Ascending aorta (tissue), 2 donors: Measurements from ENCODE around the gene POLR3A. TPM values are rescaled to one million over a fixed set of nuclear protein-coding genes. Genes with fewer than 3 reads are reported as not detected.

ENCODE experiments used
- DNase-seq, 2 donors: peaks; one replicate each; pipeline ENCODE4 v3.0.0-alpha.2; 2019; ENCODE audit warnings: low spot score in 2 of 2
- H3K27ac ChIP-seq, 2 donors: fragments of 200-600 bp; sonication (generic); one replicate each; pipeline ENCODE4 v1.5.1; 2016 to 2017; ENCODE audit warnings: mild to moderate bottlenecking in 1 of 2
- H3K27me3 ChIP-seq: fragments of 200-600 bp; sonication (generic); one replicate; pipeline ENCODE4 v1.5.1; 2017
- H3K36me3 ChIP-seq, 2 donors: fragments of 200-600 bp; sonication (generic); one replicate each; pipeline ENCODE4 v1.5.1; 2016
- H3K4me1 ChIP-seq, 2 donors: fragments of 200-600 bp; sonication (generic); one replicate each; pipeline ENCODE4 v1.5.1; 2016 to 2017; ENCODE audit warnings: mild to moderate bottlenecking in 1 of 2
- H3K4me3 ChIP-seq, 2 donors: fragments of 200-600 bp; sonication (generic); one replicate each; pipeline ENCODE4 v1.5.1; 2016 to 2017; ENCODE audit warnings: mild to moderate bottlenecking in 1 of 2
- H3K9me3 ChIP-seq, 2 donors: fragments of 200-600 bp; sonication (generic); one replicate each; pipeline ENCODE4 v1.5.1; 2016
- intact Hi-C: fragments of 100-400 bp; cut with DNase I; formaldehyde crosslinking; loops from one replicate; pipeline ENCODE4 v1.15.1; 2023
- total RNA-seq: library from RNA; depleted of rRNA; stranded (reverse); fragments of >200 nt; gene quantifications from one replicate; pipeline ENCODE4 v1.1.0, GENCODE V29; 2016
- TF ChIP-seq, protein P1 (sequence below), 3 experiments: fragments of 200-600 bp in 2 of 3; fragments of 450-650 bp in 1 of 3; sonication (generic) in 2 of 3; IDR thresholded peaks; one replicate each; pipeline ENCODE4 v1.5.1; 2016 to 2019; ENCODE audit warnings: antibody characterized with exemption in 3 of 3, mild to moderate bottlenecking in 1 of 3, moderate library complexity in 1 of 3

POLR3A gene
- total RNA-seq, 1 donor from 2014 or later: 18.6 TPM

DNA sequence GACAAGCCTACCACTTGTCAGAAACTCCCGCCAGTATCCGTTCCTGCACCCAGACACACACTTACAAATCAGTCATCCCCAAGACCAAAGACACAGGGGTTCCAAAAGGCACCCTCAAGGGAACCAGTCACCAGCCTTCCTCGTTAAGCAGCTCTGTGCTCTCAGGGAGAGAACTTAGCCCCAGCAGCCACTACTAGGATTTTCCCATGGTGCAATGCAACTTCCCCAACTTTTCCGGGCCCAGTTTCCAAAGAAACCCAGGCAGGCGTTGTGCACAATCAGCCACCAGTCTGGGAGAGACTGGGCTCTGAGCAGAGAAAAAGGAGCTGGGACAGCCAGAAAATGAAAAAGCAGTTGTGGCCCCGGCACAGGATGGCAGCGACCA lies 103.9 kb downstream of the POLR3A start:
- intact Hi-C loops: loop anchor here (5.0 kb wide), 1 partner anchor 102 kb away; the partner anchor contains the start of gene POLR3A
- no peaks in the 10 kb centered on the region for H3K9me3 ChIP-seq
- TF ChIP-seq, protein P1, sequence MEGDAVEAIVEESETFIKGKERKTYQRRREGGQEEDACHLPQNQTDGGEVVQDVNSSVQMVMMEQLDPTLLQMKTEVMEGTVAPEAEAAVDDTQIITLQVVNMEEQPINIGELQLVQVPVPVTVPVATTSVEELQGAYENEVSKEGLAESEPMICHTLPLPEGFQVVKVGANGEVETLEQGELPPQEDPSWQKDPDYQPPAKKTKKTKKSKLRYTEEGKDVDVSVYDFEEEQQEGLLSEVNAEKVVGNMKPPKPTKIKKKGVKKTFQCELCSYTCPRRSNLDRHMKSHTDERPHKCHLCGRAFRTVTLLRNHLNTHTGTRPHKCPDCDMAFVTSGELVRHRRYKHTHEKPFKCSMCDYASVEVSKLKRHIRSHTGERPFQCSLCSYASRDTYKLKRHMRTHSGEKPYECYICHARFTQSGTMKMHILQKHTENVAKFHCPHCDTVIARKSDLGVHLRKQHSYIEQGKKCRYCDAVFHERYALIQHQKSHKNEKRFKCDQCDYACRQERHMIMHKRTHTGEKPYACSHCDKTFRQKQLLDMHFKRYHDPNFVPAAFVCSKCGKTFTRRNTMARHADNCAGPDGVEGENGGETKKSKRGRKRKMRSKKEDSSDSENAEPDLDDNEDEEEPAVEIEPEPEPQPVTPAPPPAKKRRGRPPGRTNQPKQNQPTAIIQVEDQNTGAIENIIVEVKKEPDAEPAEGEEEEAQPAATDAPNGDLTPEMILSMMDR (IDR thresholded peaks at IDR 0.05): no peak
- H3K36me3 ChIP-seq: no peaks in the 10 kb centered on the region
- peak overlapping the region; percentile 78 for H3K27ac ChIP-seq
- peak overlapping the region; percentile 86 to 93 for H3K4me3 ChIP-seq
- H3K27me3 ChIP-seq: no peaks in the 10 kb centered on the region
- peaks cover 4 to 24% of the 10 kb centered on the region in 2 donors for H3K4me1 ChIP-seq
- peak in 1 of 2 donors; percentile 68 for DNase-seq

DNA sequence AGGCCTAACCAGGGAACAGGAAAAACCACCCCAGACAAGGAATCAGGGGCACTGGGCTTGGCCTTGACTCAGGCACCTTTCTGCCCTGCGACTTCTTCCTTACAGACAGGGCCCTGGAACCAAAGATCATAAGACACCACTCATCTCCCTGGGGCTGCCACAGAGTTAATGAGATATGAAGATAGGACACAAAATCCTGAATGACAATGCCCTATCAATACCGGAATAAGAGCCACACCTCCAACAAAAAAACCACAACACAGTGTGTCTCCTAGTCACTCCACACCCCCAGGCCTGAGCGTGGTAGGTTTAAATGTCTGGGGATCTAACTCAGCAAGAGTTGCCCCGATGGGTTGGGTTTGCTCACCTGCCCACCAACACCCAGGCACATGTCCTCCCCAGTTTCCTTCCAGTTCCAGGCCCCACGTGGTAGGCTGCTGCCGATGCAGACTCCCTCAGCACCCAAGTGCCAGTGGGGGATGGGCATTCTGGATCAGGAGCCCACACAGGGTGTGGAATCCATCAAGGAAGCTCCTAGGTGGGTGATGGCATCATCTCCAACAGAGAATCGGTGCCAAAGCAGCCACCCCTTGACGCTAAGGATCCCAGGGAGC lies 106.6 kb downstream of the POLR3A start:
- intact Hi-C loops: no loop called here
- no peak for DNase-seq
- H3K36me3 ChIP-seq: no peaks in the 10 kb centered on the region
- H3K4me3 ChIP-seq: peak overlapping the region in 1 of 2 donors; percentile 23
- peaks cover 4 to 29% of the 10 kb centered on the region in 2 donors for H3K4me1 ChIP-seq
- H3K27ac ChIP-seq: no peak overlapping the region
- no peaks in the 10 kb centered on the region for H3K27me3 ChIP-seq
- TF ChIP-seq, protein P1 (IDR thresholded peaks at IDR 0.05): no peak
- H3K9me3 ChIP-seq: no peaks in the 10 kb centered on the region

DNA sequence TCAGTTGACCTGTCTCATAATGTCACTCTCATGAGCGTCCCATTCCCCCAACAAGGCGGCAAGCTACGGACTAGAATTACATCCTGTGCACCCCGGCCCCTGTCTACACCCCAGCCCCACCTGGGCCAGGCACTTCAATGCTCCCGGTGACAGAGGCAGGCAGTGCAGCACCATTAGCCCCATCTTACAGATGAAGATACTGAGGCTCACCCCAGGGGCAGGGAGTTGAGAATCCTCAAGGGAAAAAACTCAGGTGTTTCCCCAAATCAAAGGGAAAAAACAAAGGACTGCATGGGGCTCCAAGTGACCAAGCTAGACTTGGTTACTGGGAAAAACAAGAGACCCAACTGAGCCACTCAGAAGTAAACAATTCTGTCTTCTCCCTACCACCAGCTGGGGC lies 107.3 kb downstream of the POLR3A start:
- Histone ChIP-seq H3K4me1 (peaks cover 4 to 29% of the 10 kb centered on the region in 2 donors), H3K9me3 (no peaks in the 10 kb centered on the region), H3K27ac (no peak overlapping the region), H3K4me3 (no peak overlapping the region), H3K36me3 (no peaks in the 10 kb centered on the region), H3K27me3 (no peaks in the 10 kb centered on the region)
- TF ChIP-seq, protein P1 (IDR thresholded peaks at IDR 0.05): no peak
- no peak for DNase-seq
- intact Hi-C loops: no loop called here

DNA sequence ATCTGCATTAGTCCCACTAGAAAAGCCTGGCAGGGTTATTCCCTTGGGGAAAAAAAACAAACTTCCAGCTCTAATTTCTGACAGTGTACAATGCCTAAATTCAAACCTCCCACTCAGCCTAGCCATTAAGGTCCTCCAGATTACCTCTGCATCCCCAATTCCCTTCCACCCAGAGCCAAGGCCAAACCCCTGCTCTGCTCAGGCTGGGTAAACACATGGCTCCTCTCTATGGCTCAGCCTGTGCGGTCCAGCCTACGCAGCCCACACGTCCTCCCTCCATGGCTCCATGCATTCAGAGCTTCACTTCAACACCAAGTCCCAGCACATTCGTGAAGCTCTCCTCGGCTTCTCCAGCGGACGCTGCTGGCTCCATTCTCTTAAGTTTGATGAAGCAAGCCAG lies 107.9 kb downstream of the POLR3A start:
- Histone ChIP-seq H3K27ac (no peak overlapping the region), H3K4me3 (no peak overlapping the region), H3K27me3 (no peaks in the 10 kb centered on the region), H3K9me3 (no peaks in the 10 kb centered on the region), H3K4me1 (peaks cover 4 to 29% of the 10 kb centered on the region in 2 donors), H3K36me3 (no peaks in the 10 kb centered on the region)
- no peak for DNase-seq
- intact Hi-C loops: no loop called here
- TF ChIP-seq, protein P1 (IDR thresholded peaks at IDR 0.05): no peak

DNA sequence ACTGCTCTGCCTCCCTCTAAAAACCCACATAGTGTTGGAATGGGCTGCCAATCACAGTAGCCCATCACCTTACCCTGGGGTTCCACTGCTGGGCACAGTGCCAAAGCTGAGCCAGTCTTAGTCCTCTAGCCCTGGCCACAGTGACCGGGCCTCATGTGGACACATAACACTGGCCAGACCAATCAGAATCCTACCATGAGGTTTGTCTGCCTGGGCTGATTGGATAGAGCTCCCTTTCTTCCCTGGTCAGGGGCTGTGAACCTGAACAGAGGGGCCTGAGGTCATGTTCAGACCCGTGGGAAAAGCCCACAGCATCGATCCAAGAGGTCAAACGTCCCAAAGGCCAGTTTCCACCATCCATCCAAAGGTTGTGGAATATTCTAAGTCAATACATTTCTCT lies 108.8 kb downstream of the POLR3A start:
- no peaks in the 10 kb centered on the region for H3K27me3 ChIP-seq
- DNase-seq: no peak
- no peaks in the 10 kb centered on the region for H3K36me3 ChIP-seq
- no peak overlapping the region for H3K27ac ChIP-seq
- no peaks in the 10 kb centered on the region for H3K9me3 ChIP-seq
- peaks cover 4 to 29% of the 10 kb centered on the region in 2 donors for H3K4me1 ChIP-seq
- intact Hi-C loops: no loop called here
- no peak overlapping the region for H3K4me3 ChIP-seq
- TF ChIP-seq, protein P1 (IDR thresholded peaks at IDR 0.05): no peak
